Neural progenitor cell (in vitro differentiated cells): Measurements from ENCODE around the gene MAN2A2. TPM values are rescaled to one million over a fixed set of nuclear protein-coding genes. Genes with fewer than 3 reads are reported as not detected.

Experiments
- DNase-seq: peaks from one replicate; pipeline ENCODE4 v3.0.0-alpha.2; 2016; ENCODE audit warnings: low spot score
- H2AFZ ChIP-seq: fragments of 200-600 bp; sonication (generic); replicated peaks from 2 replicates; pipeline ENCODE4 v1.6.1; 2016; ENCODE audit warnings: antibody characterized with exemption
- H3F3A ChIP-seq: fragments of 200-600 bp; sonication (generic); 2 replicates; pipeline ENCODE4 v1.6.1; 2016; ENCODE audit warnings: antibody characterized with exemption, low read depth
- H3K27ac ChIP-seq: fragments of 200-600 bp; sonication (generic); 2 replicates; pipeline ENCODE4 v1.5.1; 2016; ENCODE audit warnings: mild to moderate bottlenecking
- H3K27me3 ChIP-seq: fragments of 200-600 bp; sonication (generic); 2 replicates; pipeline ENCODE4 v1.6.1; 2016; ENCODE audit warnings: mild to moderate bottlenecking, moderate library complexity
- H3K36me3 ChIP-seq: fragments of 200-600 bp; sonication (generic); 2 replicates; pipeline ENCODE4 v1.5.1; 2016
- H3K4me1 ChIP-seq: fragments of 200-600 bp; sonication (generic); 2 replicates; pipeline ENCODE4 v1.6.1; 2016; ENCODE audit warnings: mixed run types
- H3K4me2 ChIP-seq: fragments of 200-600 bp; sonication (generic); 2 replicates; pipeline ENCODE4 v1.6.1; 2016
- H3K4me3 ChIP-seq: fragments of 200-600 bp; sonication (generic); 2 replicates; pipeline ENCODE4 v1.5.1; 2016
- H3K79me2 ChIP-seq: fragments of 200-600 bp; sonication (generic); 2 replicates; pipeline ENCODE4 v1.6.1; 2016; ENCODE audit warnings: low read depth
- H3K9ac ChIP-seq: fragments of 200-600 bp; sonication (generic); 2 replicates; pipeline ENCODE4 v1.6.1; 2016
- H3K9me3 ChIP-seq: fragments of 200-600 bp; sonication (generic); 2 replicates; pipeline ENCODE4 v1.5.1; 2016; ENCODE audit warnings: low read depth
- H4K20me1 ChIP-seq: fragments of 200-600 bp; sonication (generic); 2 replicates; pipeline ENCODE4 v1.6.1; 2016; ENCODE audit warnings: low read depth
- H3K27ac Mint-ChIP-seq: 3 replicates; pipeline ENCODE4 v1.8.0; 2021; ENCODE audit warnings: mixed read lengths
- H3K27me3 Mint-ChIP-seq: 2 replicates; pipeline ENCODE4 v1.8.0; 2022; ENCODE audit warnings: low read depth, mild to moderate bottlenecking, inconsistent platforms, moderate library complexity, mixed read lengths; ENCODE audit not compliant: insufficient read depth
- H3K36me3 Mint-ChIP-seq: 3 replicates; pipeline ENCODE4 v1.8.0; 2021; ENCODE audit warnings: mixed read lengths
- H3K4me1 Mint-ChIP-seq: 3 replicates; pipeline ENCODE4 v1.8.0; 2021; ENCODE audit warnings: mixed read lengths
- H3K4me3 Mint-ChIP-seq: 3 replicates; pipeline ENCODE4 v1.8.0; 2021; ENCODE audit warnings: mild to moderate bottlenecking, moderate library complexity, mixed read lengths
- H3K9me3 Mint-ChIP-seq: 3 replicates; pipeline ENCODE4 v1.8.0; 2020; ENCODE audit warnings: mixed read lengths
- CTCF ChIP-seq: fragments of 200-600 bp; sonication (generic); IDR thresholded peaks from 2 replicates; pipeline ENCODE4 v1.5.1; 2017; ENCODE audit warnings: antibody characterized with exemption, mild to moderate bottlenecking
- EZH2 ChIP-seq: fragments of 200-600 bp; sonication (generic); IDR thresholded peaks from 2 replicates; pipeline ENCODE4 v1.6.1; 2017; ENCODE audit warnings: antibody characterized with exemption, mild to moderate bottlenecking, moderate library complexity
- EZH2phosphoT487 ChIP-seq: fragments of 200-600 bp; sonication (generic); IDR thresholded peaks from 2 replicates; pipeline ENCODE4 v1.6.1; 2017; ENCODE audit warnings: antibody characterized with exemption
- total RNA-seq: library from RNA; depleted of rRNA; stranded (reverse); fragments of >200 nt; gene quantifications from 2 replicates; pipeline ENCODE4 v1.2.3, GENCODE V29; 2015; ENCODE audit warnings: low replicate concordance

MAN2A2 gene
- total RNA-seq, 1 donor from 2014 or later: 7.0 TPM

- Mint-ChIP-seq H3K4me3 (no peak overlapping the region), H3K36me3 (peaks cover 20% of the 10 kb centered on the region), H3K27me3 (peaks cover 2% of the 10 kb centered on the region), H3K27ac (no peak overlapping the region), H3K9me3 (no peaks in the 10 kb centered on the region), H3K4me1 (no peaks in the 10 kb centered on the region)
- Histone ChIP-seq H3K9me3 (no peaks in the 10 kb centered on the region), H3K27ac (no peak overlapping the region), H3K4me1 (no peaks in the 10 kb centered on the region), H2AFZ (no peak overlapping the region), H3K36me3 (no peaks in the 10 kb centered on the region), H3F3A (no peaks in the 10 kb centered on the region), H3K4me2 (no peak overlapping the region), H3K4me3 (no peak overlapping the region), H4K20me1 (no peaks in the 10 kb centered on the region), H3K27me3 (no peaks in the 10 kb centered on the region), H3K79me2 (no peaks in the 10 kb centered on the region), H3K9ac (no peak overlapping the region)
- TF ChIP-seq EZH2phosphoT487 (no peak), EZH2 (no peak), CTCF (no peak)
- no peak for DNase-seq
Observed at GRCh38 chr15:90912770-90913075, 9.6 kb downstream of the MAN2A2 start.

- Histone ChIP-seq H3K79me2 (no peaks in the 10 kb centered on the region), H3K9me3 (no peaks in the 10 kb centered on the region), H3K27ac (no peak overlapping the region), H3K27me3 (no peaks in the 10 kb centered on the region), H3F3A (no peaks in the 10 kb centered on the region), H4K20me1 (no peaks in the 10 kb centered on the region), H3K9ac (no peak overlapping the region), H3K4me1 (no peaks in the 10 kb centered on the region), H3K4me2 (no peak overlapping the region), H2AFZ (no peak overlapping the region), H3K36me3 (no peaks in the 10 kb centered on the region), H3K4me3 (no peak overlapping the region)
- H3K27ac Mint-ChIP-seq: no peak overlapping the region
- TF ChIP-seq EZH2 (no peak), EZH2phosphoT487 (no peak), CTCF (no peak)
- no peak for DNase-seq
- no peak overlapping the region for H3K4me3 Mint-ChIP-seq
- H3K9me3 Mint-ChIP-seq: no peaks in the 10 kb centered on the region
- no peaks in the 10 kb centered on the region for H3K4me1 Mint-ChIP-seq
- peaks cover 2% of the 10 kb centered on the region for H3K27me3 Mint-ChIP-seq
- peaks cover 17% of the 10 kb centered on the region for H3K36me3 Mint-ChIP-seq
Observed at GRCh38 chr15:90913398-90913944, 10.4 kb downstream of the MAN2A2 start.

GRCh38 chr15:90914305-90915080, 11.4 kb downstream of the MAN2A2 start:
- no peak overlapping the region for H3K9ac ChIP-seq
- H3K36me3 ChIP-seq: no peaks in the 10 kb centered on the region

More at GRCh38 chr15:90914305-90915080, 11.4 kb downstream of the MAN2A2 start:
- Mint-ChIP-seq H3K27ac (no peak overlapping the region), H3K4me1 (no peaks in the 10 kb centered on the region), H3K27me3 (peaks cover 2% of the 10 kb centered on the region), H3K4me3 (no peak overlapping the region), H3K36me3 (peaks cover 21% of the 10 kb centered on the region), H3K9me3 (no peaks in the 10 kb centered on the region)
- TF ChIP-seq EZH2 (no peak), EZH2phosphoT487 (no peak), CTCF (no peak)
- no peaks in the 10 kb centered on the region for H3F3A ChIP-seq
- no peaks in the 10 kb centered on the region for H3K4me1 ChIP-seq
- H3K27me3 ChIP-seq: no peaks in the 10 kb centered on the region
- no peak overlapping the region for H3K27ac ChIP-seq
- no peak overlapping the region for H3K4me3 ChIP-seq
- H3K9me3 ChIP-seq: no peaks in the 10 kb centered on the region
- no peaks in the 10 kb centered on the region for H3K79me2 ChIP-seq
- no peak overlapping the region for H2AFZ ChIP-seq
- no peak overlapping the region for H3K4me2 ChIP-seq
- no peaks in the 10 kb centered on the region for H4K20me1 ChIP-seq
- no peak for DNase-seq
